B cell (primary cell): ENCODE results near the gene MAFG. TPM values are rescaled to one million over a fixed set of nuclear protein-coding genes. Genes with fewer than 3 reads are reported as not detected.

Source experiments
- ATAC-seq: fragments of 200-7000 bp; cut with Tn5 transposase; one replicate; pipeline ENCODE4 v1.10.0; 2021; ENCODE audit warnings: low read depth, mild to moderate bottlenecking, moderate number of reproducible peaks, moderate library complexity
- CTCF ChIA-PET: fragments of 350-600 bp; sonication (Branson Sonifier 250); formaldehyde crosslinking; loops from one replicate; lab custom pipeline; 2021; ENCODE audit warnings: antibody characterized with exemption, inconsistent platforms; lab: Charles Lee
- POLR2A ChIA-PET: fragments of 350-600 bp; sonication (Branson Sonifier 250); formaldehyde crosslinking; loops from one replicate; lab custom pipeline; 2021; ENCODE audit warnings: antibody characterized with exemption; lab: Charles Lee
- DNase-seq: peaks from one replicate; pipeline ENCODE4 v3.0.0; 2013
- H2AFZ ChIP-seq: 2 replicates; pipeline ENCODE4 v1.6.1; 2012; ENCODE audit warnings: mild to moderate bottlenecking, low read depth, low read length; ENCODE audit not compliant: insufficient read depth, poor library complexity, severe bottlenecking
- H3K27ac ChIP-seq, 2 donors: 1 replicate in 1 of 2; 2 replicates in 1 of 2; pipeline ENCODE4 v1.5.1; 2012 to 2013; ENCODE audit warnings: low read length in 2 of 2, mild to moderate bottlenecking in 2 of 2, moderate library complexity in 1 of 2
- H3K27me3 ChIP-seq, 4 experiments: fragments of 200-600 bp in 1 of 4; sonication (generic) in 1 of 4; replicated peaks in 1 of 4; 1 replicate in 2 of 4; 2 replicates in 2 of 4; pipeline versions ENCODE4 v1.6.1 to v1.7.0; 2013 to 2016; ENCODE audit warnings: low read length in 3 of 4, mild to moderate bottlenecking in 2 of 4, mixed read lengths in 1 of 4, moderate library complexity in 1 of 4; ENCODE audit not compliant: insufficient read depth in 4 of 4, control insufficient read depth in 3 of 4; ENCODE audit errors: control extremely low read depth in 1 of 4
- H3K36me3 ChIP-seq, 2 experiments: replicated peaks in 1 of 2; 1 replicate in 1 of 2; 2 replicates in 1 of 2; pipeline versions ENCODE4 v1.6.1 to v1.7.1; 2013; ENCODE audit warnings: low read length in 1 of 2; ENCODE audit not compliant: insufficient read depth in 2 of 2, control insufficient read depth in 1 of 2; ENCODE audit errors: control extremely low read depth in 1 of 2, extremely low read depth in 1 of 2
- H3K4me1 ChIP-seq, 2 donors: fragments of 200-600 bp in 1 of 2; sonication (generic) in 1 of 2; 1 replicate in 1 of 2; 2 replicates in 1 of 2; pipeline versions ENCODE4 v1.5.1 to v1.6.1; 2013 to 2017; ENCODE audit warnings: low read length in 2 of 2; ENCODE audit not compliant: control insufficient read depth in 2 of 2, insufficient read depth in 2 of 2
- H3K4me2 ChIP-seq: replicated peaks from 2 replicates; pipeline ENCODE3; 2012; ENCODE audit warnings: mild to moderate bottlenecking, low read depth, low read length; ENCODE audit not compliant: poor library complexity, severe bottlenecking
- H3K4me3 ChIP-seq, 5 experiments: fragments of 200-600 bp in 1 of 5; sonication (generic) in 1 of 5; 1 replicate in 3 of 5; 2 replicates in 2 of 5; pipeline versions ENCODE4 v1.5.1 to v1.7.0; 2011 to 2016; ENCODE audit warnings: low read length in 4 of 5, mild to moderate bottlenecking in 4 of 5, low read depth in 2 of 5, control low read depth in 1 of 5, moderate library complexity in 1 of 5; ENCODE audit not compliant: insufficient read depth in 1 of 5; ENCODE audit errors: control extremely low read depth in 1 of 5, extremely low read depth in 1 of 5
- H3K79me2 ChIP-seq: fragments of 200-600 bp; sonication (generic); one replicate; pipeline ENCODE4 v1.6.0; 2016; ENCODE audit warnings: low read length; ENCODE audit not compliant: control insufficient read depth, insufficient read depth
- H3K9ac ChIP-seq: fragments of 200-600 bp; sonication (generic); 2 replicates; pipeline ENCODE4 v1.6.1; 2017; ENCODE audit warnings: mild to moderate bottlenecking, low read length, moderate library complexity
- H3K9me3 ChIP-seq, 3 donors: one replicate each; pipeline versions ENCODE4 v1.6.1 to v1.7.1; 2013; ENCODE audit warnings: low read length in 2 of 3; ENCODE audit not compliant: control insufficient read depth in 2 of 3, insufficient read depth in 1 of 3; ENCODE audit errors: control extremely low read depth in 1 of 3
- H4K20me1 ChIP-seq: 2 replicates; pipeline ENCODE4 v1.6.0; 2012; ENCODE audit warnings: mild to moderate bottlenecking, low read length; ENCODE audit not compliant: insufficient read depth, control insufficient read depth, poor library complexity, severe bottlenecking
- H3K27ac Mint-ChIP-seq: one replicate; pipeline ENCODE4 v1.8.0; 2021; ENCODE audit warnings: mixed read lengths
- H3K27me3 Mint-ChIP-seq: one replicate; pipeline ENCODE4 v1.8.0; 2021; ENCODE audit warnings: mixed read lengths
- H3K4me1 Mint-ChIP-seq: one replicate; pipeline ENCODE4 v1.8.0; 2021; ENCODE audit warnings: mixed read lengths
- H3K4me3 Mint-ChIP-seq: one replicate; pipeline ENCODE4 v1.8.0; 2021; ENCODE audit warnings: mixed read lengths
- H3K9me3 Mint-ChIP-seq: one replicate; pipeline ENCODE4 v1.8.0; 2022; ENCODE audit warnings: mixed read lengths; ENCODE audit not compliant: insufficient read depth
- EZH2 ChIP-seq: IDR thresholded peaks from 2 replicates; pipeline ENCODE4 v1.6.1; 2012; ENCODE audit warnings: borderline replicate concordance, low read depth, mild to moderate bottlenecking, moderate library complexity, low read length; ENCODE audit not compliant: insufficient read depth, poor library complexity, severe bottlenecking
- WGBS: methylation state at CpG from one replicate; pipeline ENCODE4 v1.1.5; 2013; ENCODE audit warnings: missing lambda C conversion rate; ENCODE audit not compliant: insufficient coverage; 5-methylcytosine and 5-hydroxymethylcytosine counted together
- intact Hi-C: fragments of 100-400 bp; cut with micrococcal nuclease; formaldehyde crosslinking; loops from one replicate; pipeline ENCODE4 v1.10.0; 2022
- polyA plus RNA-seq: library from polyadenylated mRNA; depleted of rRNA; stranded (reverse); fragments of >200 nt; gene quantifications from 2 replicates; pipeline ENCODE4 v1.2.3, GENCODE V29; 2012
- total RNA-seq, 2 donors: library from RNA; stranded (reverse); fragments of 120-200 nt in 1 of 2; gene quantifications; 1 replicate in 1 of 2; 2 replicates in 1 of 2; pipeline versions ENCODE4 v1.2.3 to v1.2.4, GENCODE V29; 2013 to 2022
- TF ChIP-seq, protein P1 (sequence below): fragments of 200-600 bp; IDR thresholded peaks from one replicate; pipeline ENCODE4 v1.8.0; 2022; ENCODE audit warnings: antibody characterized with exemption, mild to moderate bottlenecking

MAFG gene
- total and polyA plus RNA-seq, 2 donors (not counting 1 experiment from before 2014, with no cell fraction given) = 11.4 to 27.9 TPM

- Histone ChIP-seq H3K4me1 (peaks cover 21 to 32% of the 10 kb centered on the region in 2 donors), H3K9me3 (no peaks in the 10 kb centered on the region), H3K9ac (no peak overlapping the region), H4K20me1 (peaks cover 37% of the 10 kb centered on the region), H3K27ac (no peak overlapping the region), H3K79me2 (peaks cover 64% of the 10 kb centered on the region), H3K4me2 (peak overlapping the region; percentile 29), H3K27me3 (peaks cover 0 to 5% (median 3%) of the 10 kb centered on the region in 4 experiments), H3K36me3 (peaks cover 0 to 6% of the 10 kb centered on the region in 2 experiments), H2AFZ (no peak overlapping the region), H3K4me3 (no peak overlapping the region)
- 27% methylated on average over 29 of the region's 32 CpGs for WGBS
- ChIA-PET POLR2A (no interaction called here), CTCF (no interaction called here)
- peak overlapping the region; percentile 70 for H3K27ac Mint-ChIP-seq
- DNase-seq (no peak), ATAC-seq (no peak)
- H3K4me3 Mint-ChIP-seq = peak overlapping the region; percentile 39
- H3K4me1 Mint-ChIP-seq = peaks cover 30% of the 10 kb centered on the region
- H3K27me3 Mint-ChIP-seq = no peaks in the 10 kb centered on the region
- no peaks in the 10 kb centered on the region for H3K9me3 Mint-ChIP-seq
- TF ChIP-seq, protein P1, sequence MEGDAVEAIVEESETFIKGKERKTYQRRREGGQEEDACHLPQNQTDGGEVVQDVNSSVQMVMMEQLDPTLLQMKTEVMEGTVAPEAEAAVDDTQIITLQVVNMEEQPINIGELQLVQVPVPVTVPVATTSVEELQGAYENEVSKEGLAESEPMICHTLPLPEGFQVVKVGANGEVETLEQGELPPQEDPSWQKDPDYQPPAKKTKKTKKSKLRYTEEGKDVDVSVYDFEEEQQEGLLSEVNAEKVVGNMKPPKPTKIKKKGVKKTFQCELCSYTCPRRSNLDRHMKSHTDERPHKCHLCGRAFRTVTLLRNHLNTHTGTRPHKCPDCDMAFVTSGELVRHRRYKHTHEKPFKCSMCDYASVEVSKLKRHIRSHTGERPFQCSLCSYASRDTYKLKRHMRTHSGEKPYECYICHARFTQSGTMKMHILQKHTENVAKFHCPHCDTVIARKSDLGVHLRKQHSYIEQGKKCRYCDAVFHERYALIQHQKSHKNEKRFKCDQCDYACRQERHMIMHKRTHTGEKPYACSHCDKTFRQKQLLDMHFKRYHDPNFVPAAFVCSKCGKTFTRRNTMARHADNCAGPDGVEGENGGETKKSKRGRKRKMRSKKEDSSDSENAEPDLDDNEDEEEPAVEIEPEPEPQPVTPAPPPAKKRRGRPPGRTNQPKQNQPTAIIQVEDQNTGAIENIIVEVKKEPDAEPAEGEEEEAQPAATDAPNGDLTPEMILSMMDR = no peak
- TF ChIP-seq EZH2 = no peak
- intact Hi-C loops = no loop called here
Observed at GRCh38 chr17:81923302-81924260, 4.0 kb downstream of the MAFG start.
